Neural progenitor cell (in vitro differentiated cells): ENCODE data around the gene REXO1. TPM values are rescaled to one million over a fixed set of nuclear protein-coding genes. Genes with fewer than 3 reads are reported as not detected.

Experiments
- DNase-seq: peaks from one replicate; pipeline ENCODE4 v3.0.0-alpha.2; 2016; ENCODE audit warnings: low spot score
- H2AFZ ChIP-seq: fragments of 200-600 bp; sonication (generic); replicated peaks from 2 replicates; pipeline ENCODE4 v1.6.1; 2016; ENCODE audit warnings: antibody characterized with exemption
- H3F3A ChIP-seq: fragments of 200-600 bp; sonication (generic); 2 replicates; pipeline ENCODE4 v1.6.1; 2016; ENCODE audit warnings: antibody characterized with exemption, low read depth
- H3K27ac ChIP-seq: fragments of 200-600 bp; sonication (generic); 2 replicates; pipeline ENCODE4 v1.5.1; 2016; ENCODE audit warnings: mild to moderate bottlenecking
- H3K27me3 ChIP-seq: fragments of 200-600 bp; sonication (generic); 2 replicates; pipeline ENCODE4 v1.6.1; 2016; ENCODE audit warnings: mild to moderate bottlenecking, moderate library complexity
- H3K36me3 ChIP-seq: fragments of 200-600 bp; sonication (generic); 2 replicates; pipeline ENCODE4 v1.5.1; 2016
- H3K4me1 ChIP-seq: fragments of 200-600 bp; sonication (generic); 2 replicates; pipeline ENCODE4 v1.6.1; 2016; ENCODE audit warnings: mixed run types
- H3K4me2 ChIP-seq: fragments of 200-600 bp; sonication (generic); 2 replicates; pipeline ENCODE4 v1.6.1; 2016
- H3K4me3 ChIP-seq: fragments of 200-600 bp; sonication (generic); 2 replicates; pipeline ENCODE4 v1.5.1; 2016
- H3K79me2 ChIP-seq: fragments of 200-600 bp; sonication (generic); 2 replicates; pipeline ENCODE4 v1.6.1; 2016; ENCODE audit warnings: low read depth
- H3K9ac ChIP-seq: fragments of 200-600 bp; sonication (generic); 2 replicates; pipeline ENCODE4 v1.6.1; 2016
- H3K9me3 ChIP-seq: fragments of 200-600 bp; sonication (generic); 2 replicates; pipeline ENCODE4 v1.5.1; 2016; ENCODE audit warnings: low read depth
- H4K20me1 ChIP-seq: fragments of 200-600 bp; sonication (generic); 2 replicates; pipeline ENCODE4 v1.6.1; 2016; ENCODE audit warnings: low read depth
- H3K27ac Mint-ChIP-seq: 3 replicates; pipeline ENCODE4 v1.8.0; 2021; ENCODE audit warnings: mixed read lengths
- H3K27me3 Mint-ChIP-seq: 2 replicates; pipeline ENCODE4 v1.8.0; 2022; ENCODE audit warnings: low read depth, mild to moderate bottlenecking, inconsistent platforms, moderate library complexity, mixed read lengths; ENCODE audit not compliant: insufficient read depth
- H3K36me3 Mint-ChIP-seq: 3 replicates; pipeline ENCODE4 v1.8.0; 2021; ENCODE audit warnings: mixed read lengths
- H3K4me1 Mint-ChIP-seq: 3 replicates; pipeline ENCODE4 v1.8.0; 2021; ENCODE audit warnings: mixed read lengths
- H3K4me3 Mint-ChIP-seq: 3 replicates; pipeline ENCODE4 v1.8.0; 2021; ENCODE audit warnings: mild to moderate bottlenecking, moderate library complexity, mixed read lengths
- H3K9me3 Mint-ChIP-seq: 3 replicates; pipeline ENCODE4 v1.8.0; 2020; ENCODE audit warnings: mixed read lengths
- CTCF ChIP-seq: fragments of 200-600 bp; sonication (generic); IDR thresholded peaks from 2 replicates; pipeline ENCODE4 v1.5.1; 2017; ENCODE audit warnings: antibody characterized with exemption, mild to moderate bottlenecking
- EZH2 ChIP-seq: fragments of 200-600 bp; sonication (generic); IDR thresholded peaks from 2 replicates; pipeline ENCODE4 v1.6.1; 2017; ENCODE audit warnings: antibody characterized with exemption, mild to moderate bottlenecking, moderate library complexity
- EZH2phosphoT487 ChIP-seq: fragments of 200-600 bp; sonication (generic); IDR thresholded peaks from 2 replicates; pipeline ENCODE4 v1.6.1; 2017; ENCODE audit warnings: antibody characterized with exemption
- total RNA-seq: library from RNA; depleted of rRNA; stranded (reverse); fragments of >200 nt; gene quantifications from 2 replicates; pipeline ENCODE4 v1.2.3, GENCODE V29; 2015; ENCODE audit warnings: low replicate concordance

Gene REXO1
- total RNA-seq, 1 donor from 2014 or later = 38.7 TPM

DNA sequence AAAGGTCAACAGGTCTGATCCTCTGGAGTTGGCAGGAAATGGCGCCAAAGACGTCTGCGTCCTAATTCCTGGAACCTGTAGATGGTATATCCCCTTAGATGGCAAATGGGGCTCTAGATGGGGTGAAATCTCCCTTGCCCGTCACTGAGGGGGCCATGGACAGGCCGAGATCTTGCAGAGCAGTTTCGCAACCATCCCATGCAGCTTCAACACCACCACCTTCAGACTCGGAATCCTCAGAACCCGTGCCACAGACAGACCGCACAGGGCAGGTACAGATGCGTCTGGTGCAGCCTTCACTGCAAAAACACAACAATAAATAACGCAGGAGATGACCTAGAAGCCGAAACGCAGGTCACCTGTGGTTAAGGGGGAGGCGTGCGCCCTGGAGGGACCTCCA, 17.7 kb downstream of the REXO1 start:
- Histone ChIP-seq H4K20me1 (peaks cover 53% of the 10 kb centered on the region), H3K4me2 (no peak overlapping the region), H3F3A (peaks cover 4% of the 10 kb centered on the region), H3K79me2 (peaks cover 43% of the 10 kb centered on the region), H3K27me3 (no peaks in the 10 kb centered on the region), H3K36me3 (no peaks in the 10 kb centered on the region), H3K9ac (no peak overlapping the region), H3K4me1 (peaks cover 14% of the 10 kb centered on the region), H3K27ac (no peak overlapping the region), H3K4me3 (no peak overlapping the region), H3K9me3 (no peaks in the 10 kb centered on the region), H2AFZ (no peak overlapping the region)
- Mint-ChIP-seq H3K9me3 (no peaks in the 10 kb centered on the region), H3K27me3 (peaks cover 7% of the 10 kb centered on the region), H3K27ac (no peak overlapping the region), H3K4me3 (no peak overlapping the region), H3K4me1 (peaks cover 6% of the 10 kb centered on the region), H3K36me3 (peaks cover 2% of the 10 kb centered on the region)
- DNase-seq = no peak
- TF ChIP-seq CTCF = no peak
- TF ChIP-seq EZH2phosphoT487 = no peak
- TF ChIP-seq EZH2 = no peak

DNA sequence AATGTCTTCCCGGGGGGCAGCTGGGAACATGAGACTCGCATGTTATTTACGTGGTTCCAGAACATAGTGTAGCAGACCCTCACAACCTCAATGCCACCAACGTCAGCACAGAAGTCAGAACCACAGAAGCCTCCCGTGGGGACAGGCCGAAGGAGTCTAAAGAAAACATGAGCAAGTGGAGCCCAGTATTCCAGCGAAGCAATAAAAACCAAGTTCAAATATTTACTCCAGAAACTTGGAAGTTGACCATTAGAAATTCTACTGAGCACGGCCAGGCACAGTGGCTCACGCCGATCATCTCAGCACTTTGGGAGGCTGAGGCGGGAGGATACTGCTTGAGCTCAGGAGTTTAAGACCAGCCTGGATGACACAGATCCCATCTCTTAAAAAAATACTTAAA, 18.3 kb downstream of the REXO1 start:
- Histone ChIP-seq H3K36me3 (no peaks in the 10 kb centered on the region), H2AFZ (no peak overlapping the region), H3F3A (peaks cover 4% of the 10 kb centered on the region), H4K20me1 (peaks cover 47% of the 10 kb centered on the region), H3K4me3 (no peak overlapping the region), H3K27ac (no peak overlapping the region), H3K27me3 (no peaks in the 10 kb centered on the region), H3K4me2 (no peak overlapping the region), H3K9ac (no peak overlapping the region), H3K79me2 (peaks cover 37% of the 10 kb centered on the region), H3K9me3 (no peaks in the 10 kb centered on the region), H3K4me1 (peaks cover 14% of the 10 kb centered on the region)
- H3K36me3 Mint-ChIP-seq = peaks cover 2% of the 10 kb centered on the region
- H3K4me1 Mint-ChIP-seq = peaks cover 6% of the 10 kb centered on the region
- H3K9me3 Mint-ChIP-seq = no peaks in the 10 kb centered on the region
- peaks cover 7% of the 10 kb centered on the region for H3K27me3 Mint-ChIP-seq
- no peak overlapping the region for H3K4me3 Mint-ChIP-seq
- no peak overlapping the region for H3K27ac Mint-ChIP-seq
- no peak for DNase-seq
- TF ChIP-seq CTCF = no peak
- no peak for TF ChIP-seq EZH2phosphoT487
- TF ChIP-seq EZH2 = no peak

DNA sequence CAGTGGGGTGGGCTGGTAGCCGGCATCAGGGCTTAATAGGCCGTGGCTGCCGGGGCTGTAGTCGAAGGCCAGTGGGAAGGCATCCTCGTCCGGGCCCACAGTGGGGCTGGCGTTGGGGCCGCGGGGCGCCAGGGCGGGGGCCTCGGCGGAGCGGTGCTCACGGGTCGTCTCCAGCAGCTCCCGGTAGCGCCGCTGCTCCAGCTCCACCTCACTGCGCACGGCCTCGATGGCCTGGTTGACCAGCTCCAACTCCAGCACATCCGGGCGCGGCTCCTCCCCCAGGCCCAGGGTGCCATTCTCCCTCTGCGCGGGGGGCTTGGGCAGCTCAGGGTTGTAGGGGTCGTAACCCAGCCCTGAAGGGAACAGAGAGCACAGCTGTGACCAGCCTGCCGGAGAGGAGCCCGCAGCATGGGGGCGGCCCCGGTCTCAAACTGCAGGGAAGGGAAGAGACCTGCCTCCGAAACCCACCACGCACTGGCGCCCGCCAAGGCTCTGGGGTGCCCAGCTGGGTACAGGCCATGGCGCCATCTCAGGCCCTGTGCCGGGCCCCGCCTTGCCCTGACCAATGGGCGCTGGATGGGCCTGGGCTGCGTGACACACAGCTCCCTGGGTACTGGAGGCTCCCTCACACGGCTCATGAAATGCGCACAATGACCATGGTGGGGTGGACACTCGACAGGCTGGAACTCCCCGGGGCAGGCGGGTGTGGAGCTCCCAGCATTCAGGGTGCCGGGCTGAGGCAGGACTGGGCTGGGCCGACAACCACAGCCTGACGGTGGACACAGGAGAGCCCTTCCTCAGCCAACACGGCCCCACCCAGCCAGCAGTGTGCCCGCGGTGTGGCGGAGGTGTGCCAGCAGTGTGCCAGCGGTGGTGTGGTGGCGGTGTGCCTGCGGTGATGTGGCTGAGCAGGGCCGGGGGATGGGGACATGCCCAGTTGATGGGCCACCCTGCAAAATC, 19.7 kb downstream of the REXO1 start:
- no peaks in the 10 kb centered on the region for H3K9me3 ChIP-seq
- H3K4me1 ChIP-seq = peaks cover 14% of the 10 kb centered on the region
- Mint-ChIP-seq H3K27me3 (peaks cover 3% of the 10 kb centered on the region), H3K27ac (no peak overlapping the region), H3K4me3 (no peak overlapping the region), H3K9me3 (no peaks in the 10 kb centered on the region), H3K36me3 (peaks cover 5% of the 10 kb centered on the region), H3K4me1 (peaks cover 6% of the 10 kb centered on the region)
- H3K36me3 ChIP-seq = no peaks in the 10 kb centered on the region
- H3F3A ChIP-seq = peaks cover 4% of the 10 kb centered on the region
- H3K27me3 ChIP-seq = no peaks in the 10 kb centered on the region
- peaks cover 43% of the 10 kb centered on the region for H4K20me1 ChIP-seq
- no peak overlapping the region for H3K4me2 ChIP-seq
- peaks cover 23% of the 10 kb centered on the region for H3K79me2 ChIP-seq
- H3K9ac ChIP-seq = no peak overlapping the region
- no peak for DNase-seq
- no peak overlapping the region for H2AFZ ChIP-seq
- H3K4me3 ChIP-seq = no peak overlapping the region
- no peak for TF ChIP-seq EZH2phosphoT487
- H3K27ac ChIP-seq = no peak overlapping the region
